ENCODE results near the gene REV1.

- TF ChIP-seq CTCF (IDR thresholded peaks at IDR 0.05; ENCODE audit: low read depth, low read length) (no peak), EZH2phosphoT487 (IDR thresholded peaks at IDR 0.05; ENCODE audit: low read depth) (no peak)
Measured at GRCh38 chr2:99403084-99403483, 86.7 kb downstream of the REV1 start.
